Spleen (tissue), 7 donors: ENCODE results near the gene HDHD3.

Experiments used
- POLR2A ChIP-seq, 3 donors: fragments of 450-650 bp; IDR thresholded peaks; one replicate each; pipeline ENCODE4 v1.5.1; 2017; ENCODE audit warnings: antibody characterized with exemption in 3 of 3, mild to moderate bottlenecking in 1 of 3
- POLR2AphosphoS5 ChIP-seq, 3 donors: sonication (generic); formaldehyde crosslinking; IDR thresholded peaks; one replicate each; pipeline ENCODE4 v1.5.1; 2017; ENCODE audit warnings: antibody characterized with exemption in 3 of 3
- TF ChIP-seq, protein P1 (sequence below), 11 experiments: fragments of 200-600 bp in 7 of 11; fragments of 450-650 bp in 4 of 11; sonication (generic) in 4 of 11; IDR thresholded peaks in 8 of 11; conservative IDR thresholded peaks in 3 of 11; 1 replicate in 7 of 11; 2 replicates in 4 of 11; pipeline versions ENCODE4 v1.4.0 to v1.8.0; 2016 to 2021; ENCODE audit warnings: antibody characterized with exemption in 11 of 11, inconsistent platforms in 4 of 11, mild to moderate bottlenecking in 1 of 11
- donor health status: DM: no; HTN: no; CAD: no; lungs with moderate emphysema.
- donor health status: DM: no; HTN: no; CAD: no.
- donor health status: DM: no; HTN: no; CAD: no.

GRCh38 chr9:113388833-113389232, 12.0 kb upstream of the HDHD3 start:
- TF ChIP-seq, protein P1, sequence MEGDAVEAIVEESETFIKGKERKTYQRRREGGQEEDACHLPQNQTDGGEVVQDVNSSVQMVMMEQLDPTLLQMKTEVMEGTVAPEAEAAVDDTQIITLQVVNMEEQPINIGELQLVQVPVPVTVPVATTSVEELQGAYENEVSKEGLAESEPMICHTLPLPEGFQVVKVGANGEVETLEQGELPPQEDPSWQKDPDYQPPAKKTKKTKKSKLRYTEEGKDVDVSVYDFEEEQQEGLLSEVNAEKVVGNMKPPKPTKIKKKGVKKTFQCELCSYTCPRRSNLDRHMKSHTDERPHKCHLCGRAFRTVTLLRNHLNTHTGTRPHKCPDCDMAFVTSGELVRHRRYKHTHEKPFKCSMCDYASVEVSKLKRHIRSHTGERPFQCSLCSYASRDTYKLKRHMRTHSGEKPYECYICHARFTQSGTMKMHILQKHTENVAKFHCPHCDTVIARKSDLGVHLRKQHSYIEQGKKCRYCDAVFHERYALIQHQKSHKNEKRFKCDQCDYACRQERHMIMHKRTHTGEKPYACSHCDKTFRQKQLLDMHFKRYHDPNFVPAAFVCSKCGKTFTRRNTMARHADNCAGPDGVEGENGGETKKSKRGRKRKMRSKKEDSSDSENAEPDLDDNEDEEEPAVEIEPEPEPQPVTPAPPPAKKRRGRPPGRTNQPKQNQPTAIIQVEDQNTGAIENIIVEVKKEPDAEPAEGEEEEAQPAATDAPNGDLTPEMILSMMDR (IDR thresholded peaks at IDR 0.05 in 8 of 11, conservative IDR thresholded peaks at IDR 0.05 in 3 of 11), result no peak
- TF ChIP-seq POLR2A (IDR thresholded peaks at IDR 0.05) (no peak), POLR2AphosphoS5 (IDR thresholded peaks at IDR 0.05) (no peak)
